ENCODE results near the gene NOP56. TPM values are rescaled to one million over a fixed set of nuclear protein-coding genes. Genes with fewer than 3 reads are reported as not detected.

The NOP56 gene
- total and polyA plus RNA-seq, 9 of the 15 experiments (the other 6 are each of a cell fraction or from before 2014, with no cell fraction given), result 295 to 697 (median 439) TPM

DNA sequence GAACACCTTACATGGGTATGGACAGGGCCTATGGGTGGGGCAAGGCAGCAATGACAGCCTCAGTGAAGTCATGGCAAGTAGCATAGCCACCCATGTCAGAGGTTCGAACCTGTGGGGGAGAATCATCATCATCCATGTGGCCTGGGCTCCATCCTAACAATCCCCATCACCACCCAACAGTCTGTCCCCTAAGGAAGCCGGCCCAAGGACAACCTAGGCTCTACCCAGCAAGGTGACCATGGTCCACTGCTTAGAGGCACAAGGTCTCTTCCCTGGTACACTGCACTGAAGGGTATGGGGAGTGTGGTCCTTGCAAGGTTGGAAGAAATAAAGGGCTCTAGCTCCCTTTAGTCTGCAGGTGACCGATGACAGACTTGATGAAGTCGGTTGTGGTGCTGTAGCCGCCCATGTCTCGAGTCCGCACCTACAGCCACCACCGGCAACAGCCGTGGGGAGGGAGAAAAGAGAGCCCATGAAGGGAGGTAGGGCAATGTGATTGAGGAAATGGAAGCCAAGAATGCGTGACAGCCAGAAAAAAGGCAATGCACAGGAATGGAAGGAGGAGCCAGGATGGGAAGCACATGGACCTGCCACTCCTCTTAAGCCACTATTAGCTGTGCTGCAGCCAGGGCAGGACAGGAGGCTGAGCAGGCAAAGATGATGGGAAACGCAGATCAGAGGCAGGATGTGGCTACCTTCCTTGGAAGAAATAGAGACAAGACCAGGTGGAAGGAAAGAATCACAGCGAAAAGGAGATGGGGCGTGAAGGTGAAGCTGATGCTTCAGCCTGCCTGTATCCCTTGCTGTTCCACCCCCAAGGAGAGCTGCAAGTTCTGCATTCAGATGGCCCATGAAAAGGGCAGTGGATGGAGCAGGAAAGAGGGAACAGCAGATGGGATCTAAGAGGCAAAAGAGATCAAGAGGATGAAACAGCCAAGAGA is 6.3 kb downstream of the NOP56 start:
- H3K9me1 ChIP-seq (ENCODE audit: control insufficient read depth, insufficient read depth, low read length), result peaks cover 15% of the 10 kb centered on the region
- H3K9me3 ChIP-seq (replicated peaks; ENCODE audit: control insufficient read depth, insufficient read depth, low read depth, low read length), result no peaks in the 10 kb centered on the region
- ChIA-PET POLR2A (interaction anchor here (0.7 to 1.3 kb wide), 2 partner anchors 21 to 34 kb away, joined by 3 to 4 read pairs; partner anchors contain the start of gene EBF4), CTCF (ENCODE audit: low intra/inter-chr PET ratio) (no interaction called here)
- H3K4me3 ChIP-seq, result no peak overlapping the region
- DNase-seq (ENCODE audit: extremely low read depth in 1 of 4, low spot score in 3 of 4) (peak in 2 of 4 experiments; percentile 17 to 34), FAIRE-seq (peak; percentile 75), ATAC-seq (peak; percentile 71)
- intact Hi-C loops (cut with micrococcal nuclease) (no loop called here), in situ Hi-C loops (cut with MboI) (no loop called here)
- H4K20me1 ChIP-seq (replicated peaks; ENCODE audit: control insufficient read depth, insufficient read depth, low read length), result peaks cover 37% of the 10 kb centered on the region
- no peaks in the 10 kb centered on the region for H3K27me3 ChIP-seq (ENCODE audit: control insufficient read depth in 2 of 2, insufficient read depth in 2 of 2, low read length in 2 of 2)
- peaks cover 46% of the 10 kb centered on the region for H3K79me2 ChIP-seq (ENCODE audit: control insufficient read depth, insufficient read depth, low read length)
- no peak overlapping the region for H2AFZ ChIP-seq (ENCODE audit: low read depth, low read length)
- no peak overlapping the region; the same call in 2 of the 3 replicates for H3K27ac ChIP-seq (ENCODE audit: extremely low read depth, low read depth, low read length)
- peaks cover 17 to 20% of the 10 kb centered on the region in 2 experiments; a peak in 4 of 5 replicates for H3K4me1 ChIP-seq (replicated peaks in 1 of 2; ENCODE audit: control insufficient read depth in 2 of 2, insufficient read depth in 2 of 2, low read length in 2 of 2)
- H3K36me3 ChIP-seq (ENCODE audit: control insufficient read depth, insufficient read depth, low read length), result peaks cover 92% of the 10 kb centered on the region
- no peak overlapping the region for H3K4me2 ChIP-seq (ENCODE audit: insufficient read depth, low read length)
- WGBS (ENCODE audit: insufficient coverage, low coverage, missing lambda C conversion rate), result 44% methylated on average over 10 of the region's 13 CpGs
- H3K9ac ChIP-seq (ENCODE audit: insufficient read depth in 1 of 2, low read depth in 2 of 2, low read length in 2 of 2), result no peak overlapping the region
- no TSS peak for BruUV-seq (replicated peaks)
- TF ChIP-seq ZNF551 (CRISPR knock-in tag; IDR thresholded peaks at IDR 0.05), result no peak
- TF ChIP-seq, protein P1, sequence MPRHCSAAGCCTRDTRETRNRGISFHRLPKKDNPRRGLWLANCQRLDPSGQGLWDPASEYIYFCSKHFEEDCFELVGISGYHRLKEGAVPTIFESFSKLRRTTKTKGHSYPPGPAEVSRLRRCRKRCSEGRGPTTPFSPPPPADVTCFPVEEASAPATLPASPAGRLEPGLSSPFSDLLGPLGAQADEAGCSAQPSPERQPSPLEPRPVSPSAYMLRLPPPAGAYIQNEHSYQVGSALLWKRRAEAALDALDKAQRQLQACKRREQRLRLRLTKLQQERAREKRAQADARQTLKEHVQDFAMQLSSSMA (CRISPR knock-in tag; IDR thresholded peaks at IDR 0.05), result no peak
- no peak for TF ChIP-seq MCM5 (IDR thresholded peaks at IDR 0.05; ENCODE audit: low read depth)
- TF ChIP-seq, protein P2, sequence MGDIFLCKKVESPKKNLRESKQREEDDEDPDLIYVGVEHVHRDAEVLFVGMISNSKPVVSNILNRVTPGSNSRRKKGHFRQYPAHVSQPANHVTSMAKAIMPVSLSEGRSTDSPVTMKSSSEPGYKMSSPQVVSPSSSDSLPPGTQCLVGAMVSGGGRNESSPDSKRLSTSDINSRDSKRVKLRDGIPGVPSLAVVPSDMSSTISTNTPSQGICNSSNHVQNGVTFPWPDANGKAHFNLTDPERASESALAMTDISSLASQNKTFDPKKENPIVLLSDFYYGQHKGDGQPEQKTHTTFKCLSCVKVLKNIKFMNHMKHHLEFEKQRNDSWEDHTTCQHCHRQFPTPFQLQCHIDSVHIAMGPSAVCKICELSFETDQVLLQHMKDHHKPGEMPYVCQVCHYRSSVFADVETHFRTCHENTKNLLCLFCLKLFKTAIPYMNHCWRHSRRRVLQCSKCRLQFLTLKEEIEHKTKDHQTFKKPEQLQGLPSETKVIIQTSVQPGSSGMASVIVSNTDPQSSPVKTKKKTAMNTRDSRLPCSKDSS (IDR thresholded peaks at IDR 0.05; ENCODE audit: low read depth, partially characterized antibody), result no peak
- no peak for TF ChIP-seq SREBF2 (CRISPR knock-in tag; IDR thresholded peaks at IDR 0.05)
- TF ChIP-seq NFATC3 (IDR thresholded peaks at IDR 0.05), result no peak
- TF ChIP-seq, protein P3, sequence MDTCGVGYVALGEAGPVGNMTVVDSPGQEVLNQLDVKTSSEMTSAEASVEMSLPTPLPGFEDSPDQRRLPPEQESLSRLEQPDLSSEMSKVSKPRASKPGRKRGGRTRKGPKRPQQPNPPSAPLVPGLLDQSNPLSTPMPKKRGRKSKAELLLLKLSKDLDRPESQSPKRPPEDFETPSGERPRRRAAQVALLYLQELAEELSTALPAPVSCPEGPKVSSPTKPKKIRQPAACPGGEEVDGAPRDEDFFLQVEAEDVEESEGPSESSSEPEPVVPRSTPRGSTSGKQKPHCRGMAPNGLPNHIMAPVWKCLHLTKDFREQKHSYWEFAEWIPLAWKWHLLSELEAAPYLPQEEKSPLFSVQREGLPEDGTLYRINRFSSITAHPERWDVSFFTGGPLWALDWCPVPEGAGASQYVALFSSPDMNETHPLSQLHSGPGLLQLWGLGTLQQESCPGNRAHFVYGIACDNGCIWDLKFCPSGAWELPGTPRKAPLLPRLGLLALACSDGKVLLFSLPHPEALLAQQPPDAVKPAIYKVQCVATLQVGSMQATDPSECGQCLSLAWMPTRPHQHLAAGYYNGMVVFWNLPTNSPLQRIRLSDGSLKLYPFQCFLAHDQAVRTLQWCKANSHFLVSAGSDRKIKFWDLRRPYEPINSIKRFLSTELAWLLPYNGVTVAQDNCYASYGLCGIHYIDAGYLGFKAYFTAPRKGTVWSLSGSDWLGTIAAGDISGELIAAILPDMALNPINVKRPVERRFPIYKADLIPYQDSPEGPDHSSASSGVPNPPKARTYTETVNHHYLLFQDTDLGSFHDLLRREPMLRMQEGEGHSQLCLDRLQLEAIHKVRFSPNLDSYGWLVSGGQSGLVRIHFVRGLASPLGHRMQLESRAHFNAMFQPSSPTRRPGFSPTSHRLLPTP (IDR thresholded peaks at IDR 0.05; ENCODE audit: borderline replicate concordance, extremely low read depth, insufficient read length), result no peak
- no peak for TF ChIP-seq ARHGAP35 (IDR thresholded peaks at IDR 0.05; ENCODE audit: partially characterized antibody)
- TF ChIP-seq SUPT5H (IDR thresholded peaks at IDR 0.05), result peak; percentile 88
- no peak for TF ChIP-seq SMARCE1 (IDR thresholded peaks at IDR 0.05)
- no peak for TF ChIP-seq ZNF79 (CRISPR knock-in tag; IDR thresholded peaks at IDR 0.05; ENCODE audit: low read depth)
- TF ChIP-seq NR2C1 (IDR thresholded peaks at IDR 0.05), result no peak
- no peak for TF ChIP-seq NR2C1 (tag; IDR thresholded peaks at IDR 0.05)
- TF ChIP-seq POLR2A (conservative IDR thresholded peaks at IDR 0.05), result peak; percentile 87
- TF ChIP-seq ETS2 (tag; IDR thresholded peaks at IDR 0.05; ENCODE audit: borderline replicate concordance, poor library complexity, severe bottlenecking), result no peak
- no peak for TF ChIP-seq PCBP1 (IDR thresholded peaks at IDR 0.05; ENCODE audit: low read depth, low read length, poor library complexity, severe bottlenecking)
- 0 out of 4 replicates have a peak, but pooled peaks of 1 of the 2 experiments have one; percentile 47 for TF ChIP-seq SIN3A (IDR thresholded peaks at IDR 0.05; ENCODE audit: borderline replicate concordance in 2 of 2, control insufficient read depth in 1 of 2, low read depth in 2 of 2, low read length in 2 of 2)

All from K562 (cell line).